IMR-90 (cell line): Measurements from ENCODE around the gene NFKB1.

ENCODE experiments used
- BHLHE40 ChIP-seq: fragments of 150-350 bp; IDR thresholded peaks from 2 replicates; pipeline ENCODE4 v1.6.1; 2016; ENCODE audit warnings: mild to moderate bottlenecking, low read depth, low read length
- CTCF ChIP-seq: conservative IDR thresholded peaks from 2 replicates; pipeline ENCODE4 v1.5.1; 2012; ENCODE audit warnings: mild to moderate bottlenecking, low read depth, low read length, improper control_type of control experiment
- ELK1 ChIP-seq: fragments of 150-350 bp; IDR thresholded peaks from 2 replicates; pipeline ENCODE4 v1.6.1; 2016; ENCODE audit warnings: low read depth, mild to moderate bottlenecking, low read length, moderate library complexity, borderline replicate concordance
- FOS ChIP-seq: fragments of 150-350 bp; IDR thresholded peaks from 2 replicates; pipeline ENCODE4 v1.6.1; 2016; ENCODE audit warnings: low read depth, low read length
- MAFK ChIP-seq: IDR thresholded peaks from 2 replicates; pipeline ENCODE4 v1.6.1; 2012; ENCODE audit warnings: low read depth, low read length, improper control_type of control experiment
- POLR2A ChIP-seq: IDR thresholded peaks from 2 replicates; pipeline ENCODE4 v1.6.1; 2012; ENCODE audit warnings: mild to moderate bottlenecking, low read depth, low read length
- RAD21 ChIP-seq: IDR thresholded peaks from 2 replicates; pipeline ENCODE4 v1.6.1; 2012; ENCODE audit warnings: low read length, improper control_type of control experiment
- RCOR1 ChIP-seq: IDR thresholded peaks from 2 replicates; pipeline ENCODE4 v1.6.1; 2012; ENCODE audit warnings: mild to moderate bottlenecking, low read length, improper control_type of control experiment; ENCODE audit not compliant: insufficient replicate concordance
- RFX5 ChIP-seq: IDR thresholded peaks from 2 replicates; pipeline ENCODE4 v1.8.0; 2012; ENCODE audit warnings: low read depth, mild to moderate bottlenecking, low read length, moderate library complexity
- SMC3 ChIP-seq: fragments of 150-350 bp; IDR thresholded peaks from 2 replicates; pipeline ENCODE4 v1.6.1; 2016; ENCODE audit warnings: low read depth, mild to moderate bottlenecking, antibody characterized with exemption, low read length, moderate library complexity
- USF2 ChIP-seq: fragments of 150-350 bp; IDR thresholded peaks from 2 replicates; pipeline ENCODE4 v1.6.1; 2017; ENCODE audit warnings: mild to moderate bottlenecking, antibody characterized with exemption, low read length, low read depth

- TF ChIP-seq CTCF (no peak), RFX5 (no peak), ELK1 (no peak), USF2 (no peak), RAD21 (no peak), BHLHE40 (no peak), POLR2A (no peak), SMC3 (no peak), MAFK (no peak), RCOR1 (no peak), FOS (no peak)
Observed at GRCh38 chr4:102647117-102647516, 146.0 kb downstream of the NFKB1 start.
